Measurements from ENCODE around the gene DCAF17. TPM values are rescaled to one million over a fixed set of nuclear protein-coding genes. Genes with fewer than 3 reads are reported as not detected.

Gene DCAF17
- total RNA-seq, 1 donor from 2014 or later, result 53.8 TPM

DNA sequence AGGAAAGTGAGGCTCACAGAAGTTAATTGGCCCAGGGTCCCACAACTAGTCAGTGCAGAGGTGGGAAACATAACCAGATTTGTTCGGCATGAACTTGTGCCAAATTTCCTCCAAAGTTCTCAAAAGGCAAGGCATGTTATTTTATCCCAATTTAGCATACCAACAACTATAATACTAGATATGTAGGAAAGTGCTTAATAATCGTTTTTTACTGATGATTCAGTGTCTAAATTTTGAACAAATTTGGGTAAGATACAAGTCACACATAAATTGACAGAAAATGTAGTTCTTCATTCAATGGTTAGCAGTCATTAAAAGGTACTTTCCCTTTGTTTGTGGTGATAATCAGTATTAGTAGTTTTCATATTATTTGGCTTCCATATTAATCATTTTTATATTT lies 49.8 kb downstream of the DCAF17 start:
- H2AFZ ChIP-seq (replicated peaks), result no peak overlapping the region
- H3K9me3 Mint-ChIP-seq, result no peaks in the 10 kb centered on the region
- no peak overlapping the region for H3K27ac ChIP-seq
- no peaks in the 10 kb centered on the region for H3K27me3 ChIP-seq
- no peak for DNase-seq (ENCODE audit: low spot score)
- H3K4me3 ChIP-seq, result no peak overlapping the region
- H3K36me3 ChIP-seq, result no peaks in the 10 kb centered on the region
- H3K4me1 ChIP-seq, result peaks cover 21% of the 10 kb centered on the region
- peaks cover 7% of the 10 kb centered on the region for H3K36me3 Mint-ChIP-seq
- H3K4me1 Mint-ChIP-seq, result no peaks in the 10 kb centered on the region
- peaks cover 9% of the 10 kb centered on the region for H3F3A ChIP-seq (ENCODE audit: low read depth)
- no peak overlapping the region for H3K27ac Mint-ChIP-seq
- TF ChIP-seq EZH2phosphoT487 (IDR thresholded peaks at IDR 0.05) (no peak), EZH2 (IDR thresholded peaks at IDR 0.05) (no peak)
- TF ChIP-seq, protein P1, sequence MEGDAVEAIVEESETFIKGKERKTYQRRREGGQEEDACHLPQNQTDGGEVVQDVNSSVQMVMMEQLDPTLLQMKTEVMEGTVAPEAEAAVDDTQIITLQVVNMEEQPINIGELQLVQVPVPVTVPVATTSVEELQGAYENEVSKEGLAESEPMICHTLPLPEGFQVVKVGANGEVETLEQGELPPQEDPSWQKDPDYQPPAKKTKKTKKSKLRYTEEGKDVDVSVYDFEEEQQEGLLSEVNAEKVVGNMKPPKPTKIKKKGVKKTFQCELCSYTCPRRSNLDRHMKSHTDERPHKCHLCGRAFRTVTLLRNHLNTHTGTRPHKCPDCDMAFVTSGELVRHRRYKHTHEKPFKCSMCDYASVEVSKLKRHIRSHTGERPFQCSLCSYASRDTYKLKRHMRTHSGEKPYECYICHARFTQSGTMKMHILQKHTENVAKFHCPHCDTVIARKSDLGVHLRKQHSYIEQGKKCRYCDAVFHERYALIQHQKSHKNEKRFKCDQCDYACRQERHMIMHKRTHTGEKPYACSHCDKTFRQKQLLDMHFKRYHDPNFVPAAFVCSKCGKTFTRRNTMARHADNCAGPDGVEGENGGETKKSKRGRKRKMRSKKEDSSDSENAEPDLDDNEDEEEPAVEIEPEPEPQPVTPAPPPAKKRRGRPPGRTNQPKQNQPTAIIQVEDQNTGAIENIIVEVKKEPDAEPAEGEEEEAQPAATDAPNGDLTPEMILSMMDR (IDR thresholded peaks at IDR 0.05), result no peak
- no peak overlapping the region for H3K9ac ChIP-seq
- H3K4me3 Mint-ChIP-seq, result no peak overlapping the region
- H3K79me2 ChIP-seq (ENCODE audit: low read depth), result no peaks in the 10 kb centered on the region
- no peak overlapping the region for H3K4me2 ChIP-seq
- H3K9me3 ChIP-seq (ENCODE audit: low read depth), result no peaks in the 10 kb centered on the region
- no peaks in the 10 kb centered on the region for H4K20me1 ChIP-seq (ENCODE audit: low read depth)
- H3K27me3 Mint-ChIP-seq (ENCODE audit: insufficient read depth, low read depth), result no peaks in the 10 kb centered on the region

DNA sequence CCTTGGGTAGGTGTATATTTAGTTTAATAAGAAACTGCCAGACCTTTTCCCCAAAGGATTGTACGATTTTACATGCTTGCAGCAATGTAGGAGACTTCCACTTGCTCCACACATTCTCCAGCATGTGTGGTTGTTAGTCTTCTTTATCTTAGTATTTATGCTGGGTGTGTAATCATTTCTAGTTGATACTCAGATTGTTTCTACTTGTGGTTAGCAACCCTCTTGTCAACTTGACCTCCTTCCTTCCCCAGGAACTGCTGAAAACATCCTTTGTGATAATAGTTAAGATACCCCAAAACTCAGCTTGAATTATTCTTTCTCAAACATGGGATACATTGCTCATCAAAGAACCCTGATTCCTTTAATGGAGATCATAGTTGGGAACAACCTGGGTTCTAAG lies 51.1 kb downstream of the DCAF17 start:
- H2AFZ ChIP-seq (replicated peaks), result no peak overlapping the region
- no peaks in the 10 kb centered on the region for H3K79me2 ChIP-seq (ENCODE audit: low read depth)
- TF ChIP-seq EZH2 (IDR thresholded peaks at IDR 0.05), result no peak
- DNase-seq (ENCODE audit: low spot score), result no peak
- H3K9ac ChIP-seq, result no peak overlapping the region
- peaks cover 21% of the 10 kb centered on the region for H3K4me1 ChIP-seq
- no peaks in the 10 kb centered on the region for H3K36me3 ChIP-seq
- H3K27ac ChIP-seq, result no peak overlapping the region
- Mint-ChIP-seq H3K27me3 (ENCODE audit: insufficient read depth, low read depth) (no peaks in the 10 kb centered on the region), H3K36me3 (peaks cover 7% of the 10 kb centered on the region), H3K4me3 (no peak overlapping the region), H3K27ac (no peak overlapping the region), H3K4me1 (no peaks in the 10 kb centered on the region), H3K9me3 (no peaks in the 10 kb centered on the region)
- H3K4me2 ChIP-seq, result no peak overlapping the region
- H4K20me1 ChIP-seq (ENCODE audit: low read depth), result no peaks in the 10 kb centered on the region
- H3K4me3 ChIP-seq, result no peak overlapping the region
- no peaks in the 10 kb centered on the region for H3K27me3 ChIP-seq
- no peaks in the 10 kb centered on the region for H3K9me3 ChIP-seq (ENCODE audit: low read depth)
- H3F3A ChIP-seq (ENCODE audit: low read depth), result peaks cover 9% of the 10 kb centered on the region

DNA sequence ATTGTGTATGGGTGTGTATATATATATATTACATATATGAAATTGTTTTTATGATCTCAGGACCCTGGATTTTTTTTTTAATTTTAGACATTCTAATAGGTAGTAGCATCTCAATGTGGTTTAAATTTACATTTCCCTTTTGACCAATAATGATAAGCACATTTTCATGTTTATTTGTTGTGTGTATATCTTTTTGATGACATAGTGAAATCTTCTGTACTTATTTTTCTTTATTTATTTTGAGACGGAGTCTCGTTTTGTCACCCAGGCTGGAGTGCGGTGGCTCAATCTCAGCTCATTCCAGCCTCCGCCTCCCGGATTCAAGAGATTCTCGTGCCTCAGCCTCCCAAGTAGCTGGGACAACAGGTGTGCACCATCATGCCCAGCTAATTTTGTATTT lies 53.2 kb downstream of the DCAF17 start:
- Histone ChIP-seq H4K20me1 (ENCODE audit: low read depth) (no peaks in the 10 kb centered on the region), H3K4me1 (peaks cover 23% of the 10 kb centered on the region), H3K4me2 (no peak overlapping the region), H3K36me3 (no peaks in the 10 kb centered on the region), H3K9me3 (ENCODE audit: low read depth) (no peaks in the 10 kb centered on the region), H3F3A (ENCODE audit: low read depth) (peaks cover 18% of the 10 kb centered on the region), H3K4me3 (no peak overlapping the region), H3K27me3 (no peaks in the 10 kb centered on the region), H2AFZ (replicated peaks) (no peak overlapping the region), H3K27ac (no peak overlapping the region), H3K9ac (no peak overlapping the region), H3K79me2 (ENCODE audit: low read depth) (no peaks in the 10 kb centered on the region)
- no peak for DNase-seq (ENCODE audit: low spot score)
- Mint-ChIP-seq H3K27me3 (ENCODE audit: insufficient read depth, low read depth) (peaks cover 2% of the 10 kb centered on the region), H3K4me1 (peaks cover 2% of the 10 kb centered on the region), H3K4me3 (no peak overlapping the region), H3K36me3 (peaks cover 1% of the 10 kb centered on the region), H3K27ac (no peak overlapping the region), H3K9me3 (no peaks in the 10 kb centered on the region)
- TF ChIP-seq, protein P1 (IDR thresholded peaks at IDR 0.05), result no peak
- TF ChIP-seq EZH2phosphoT487 (IDR thresholded peaks at IDR 0.05) (no peak), EZH2 (IDR thresholded peaks at IDR 0.05) (no peak)

DNA sequence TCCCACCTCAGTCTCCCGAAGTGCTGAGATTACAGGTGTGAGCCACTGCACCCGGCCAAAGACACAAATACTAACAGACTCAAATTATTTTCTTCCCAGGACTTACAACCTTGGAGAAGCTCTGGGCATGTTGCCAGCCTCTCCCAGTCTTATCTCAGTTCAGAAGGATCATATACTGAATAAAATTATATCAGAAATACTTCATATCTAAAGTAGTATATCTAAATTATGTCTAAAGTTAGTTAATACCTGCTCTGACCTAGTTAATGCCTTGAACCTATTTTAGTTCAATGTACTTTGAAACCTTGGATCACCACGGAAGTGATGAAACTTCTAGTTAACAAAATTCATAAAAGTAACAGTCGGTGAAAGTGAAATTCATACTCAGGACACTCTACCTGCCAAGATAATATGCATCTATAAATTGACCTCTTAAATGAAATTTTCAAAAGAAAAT lies 53.8 kb downstream of the DCAF17 start:
- peaks cover 2% of the 10 kb centered on the region for H3K27me3 Mint-ChIP-seq (ENCODE audit: insufficient read depth, low read depth)
- Histone ChIP-seq H4K20me1 (ENCODE audit: low read depth) (no peaks in the 10 kb centered on the region), H3K79me2 (ENCODE audit: low read depth) (no peaks in the 10 kb centered on the region), H3K36me3 (no peaks in the 10 kb centered on the region), H3K9ac (no peak overlapping the region), H3K4me1 (peaks cover 16% of the 10 kb centered on the region), H3K9me3 (ENCODE audit: low read depth) (no peaks in the 10 kb centered on the region), H2AFZ (replicated peaks) (no peak overlapping the region), H3K27me3 (no peaks in the 10 kb centered on the region), H3F3A (ENCODE audit: low read depth) (peaks cover 16% of the 10 kb centered on the region), H3K4me3 (no peak overlapping the region), H3K4me2 (no peak overlapping the region), H3K27ac (no peak overlapping the region)
- H3K4me3 Mint-ChIP-seq, result no peak overlapping the region
- peaks cover 1% of the 10 kb centered on the region for H3K36me3 Mint-ChIP-seq
- TF ChIP-seq EZH2 (IDR thresholded peaks at IDR 0.05) (no peak), EZH2phosphoT487 (IDR thresholded peaks at IDR 0.05) (no peak)
- TF ChIP-seq, protein P1 (IDR thresholded peaks at IDR 0.05), result no peak
- H3K9me3 Mint-ChIP-seq, result no peaks in the 10 kb centered on the region
- peaks cover 2% of the 10 kb centered on the region for H3K4me1 Mint-ChIP-seq
- DNase-seq (ENCODE audit: low spot score), result no peak
- H3K27ac Mint-ChIP-seq, result no peak overlapping the region
